K562 treated with DMSO at 1 percent for 24 hours (cell line): ENCODE results near the gene USP17L21. TPM values are rescaled to one million over a fixed set of nuclear protein-coding genes. Genes with fewer than 3 reads are reported as not detected.

Experiments
- total RNA-seq: library from RNA; unstranded; fragments of 300-600 nt; gene quantifications from 2 replicates; pipeline ENCODE4 v1.2.3, GENCODE V29; 2022; ENCODE audit warnings: low read depth; ENCODE audit not compliant: insufficient read depth

USP17L21 gene
- total RNA-seq, result not detected in 2 replicates

GRCh38 chr4:9262572-9262971, at the start of gene USP17L21:
USP17L21 (plus strand) TSS chr4:9262872; CDS start chr4:9262872, 0 bp downstream.

GRCh38 chr4:9215105-9215504, 47.6 kb upstream of the USP17L21 start, which contains the start of gene USP17L11:
USP17L11 (plus strand) TSS chr4:9215405; CDS start chr4:9215405, 0 bp downstream.

GRCh38 chr4:9219852-9220251, 42.8 kb upstream of the USP17L21 start, which contains the start of gene USP17L12:
USP17L12 (plus strand) TSS chr4:9220152; CDS start chr4:9220152, 0 bp downstream.

GRCh38 chr4:9224596-9224995, 38.1 kb upstream of the USP17L21 start, which contains the start of gene USP17L13:
USP17L13 (plus strand) TSS chr4:9224896; CDS start chr4:9224896, 0 bp downstream.

GRCh38 chr4:9234085-9234484, 28.6 kb upstream of the USP17L21 start, which contains the start of gene USP17L15:
USP17L15 (plus strand) TSS chr4:9234385; CDS start chr4:9234385, 0 bp downstream.

GRCh38 chr4:9243579-9243978, 19.1 kb upstream of the USP17L21 start, which contains the start of gene USP17L17:
USP17L17 (plus strand) TSS chr4:9243879; CDS start chr4:9243879, 0 bp downstream.

GRCh38 chr4:9247953-9248680, 14.6 kb upstream of the USP17L21 start, which contains the start of gene USP17L18:
USP17L18 (plus strand) TSS chr4:9248630; CDS start chr4:9248630, 0 bp downstream.

GRCh38 chr4:9253078-9253477, 9.6 kb upstream of the USP17L21 start, which contains the start of gene USP17L19:
USP17L19 (plus strand) TSS chr4:9253378; CDS start chr4:9253378, 0 bp downstream.

GRCh38 chr4:9257824-9258223, 4.8 kb upstream of the USP17L21 start, which contains the start of gene USP17L20:
USP17L20 (plus strand) TSS chr4:9258124; CDS start chr4:9258124, 0 bp downstream.

GRCh38 chr4:9267319-9267718, 4.6 kb downstream of the USP17L21 start, which contains the start of gene USP17L22:
USP17L22 (plus strand) TSS chr4:9267619; CDS start chr4:9267619, 0 bp downstream.

Other genes with a start within 250 kb of the USP17L21 start
- not detected in 2 replicates for gene FAM90A26, start 92.5 kb upstream of the USP17L21 start, total RNA-seq
- not detected in 2 replicates for gene USP17L10, start 52.2 kb upstream of the USP17L21 start, total RNA-seq
- gene USP17L11, start 47.5 kb upstream of the USP17L21 start, total RNA-seq, result not detected in 2 replicates
- gene USP17L12, start 42.7 kb upstream of the USP17L21 start, total RNA-seq, result not detected in 2 replicates
- not detected in 2 replicates for gene USP17L13, start 38.0 kb upstream of the USP17L21 start, total RNA-seq
- not detected in 2 replicates for gene USP17L15, start 28.5 kb upstream of the USP17L21 start, total RNA-seq
- gene USP17L17, start 19.0 kb upstream of the USP17L21 start, total RNA-seq, result not detected in 2 replicates
- not detected in 2 replicates for gene USP17L18, start 14.2 kb upstream of the USP17L21 start, total RNA-seq
- gene USP17L19, start 9.5 kb upstream of the USP17L21 start, total RNA-seq, result not detected in 2 replicates
- not detected in 2 replicates for gene USP17L20, start 4.7 kb upstream of the USP17L21 start, total RNA-seq
- not detected in 2 replicates for gene USP17L22, start 4.7 kb downstream of the USP17L21 start, total RNA-seq
- gene USP17L24, start 62.3 kb downstream of the USP17L21 start, total RNA-seq, result not detected in 2 replicates
- not detected in 2 replicates for gene USP17L25, start 67.0 kb downstream of the USP17L21 start, total RNA-seq
- gene USP17L26, start 71.8 kb downstream of the USP17L21 start, total RNA-seq, result not detected in 2 replicates
- gene USP17L5, start 76.5 kb downstream of the USP17L21 start, total RNA-seq, result not detected in 2 replicates
- not detected in 2 replicates for gene USP17L27, start 81.3 kb downstream of the USP17L21 start, total RNA-seq
- gene USP17L28, start 86.0 kb downstream of the USP17L21 start, total RNA-seq, result not detected in 2 replicates
- not detected in 2 replicates for gene USP17L29, start 90.8 kb downstream of the USP17L21 start, total RNA-seq
- gene USP17L30, start 100.3 kb downstream of the USP17L21 start, total RNA-seq, result not detected in 2 replicates
- not detected in 2 replicates for gene DEFB131A, start 181.5 kb downstream of the USP17L21 start, total RNA-seq